GM10266 (cell line): ENCODE results near the gene PLCL1.

Source experiments
- DNase-seq: peaks from one replicate; pipeline ENCODE4 v3.0.0; 2012; ENCODE audit errors: extremely low spot score
- CTCF ChIP-seq: IDR thresholded peaks from 2 replicates; pipeline ENCODE4 v1.5.1; 2012; ENCODE audit warnings: mild to moderate bottlenecking, low read depth; ENCODE audit not compliant: control insufficient read depth, insufficient read depth; ENCODE audit errors: missing control alignments

PLCL1 gene

DNA sequence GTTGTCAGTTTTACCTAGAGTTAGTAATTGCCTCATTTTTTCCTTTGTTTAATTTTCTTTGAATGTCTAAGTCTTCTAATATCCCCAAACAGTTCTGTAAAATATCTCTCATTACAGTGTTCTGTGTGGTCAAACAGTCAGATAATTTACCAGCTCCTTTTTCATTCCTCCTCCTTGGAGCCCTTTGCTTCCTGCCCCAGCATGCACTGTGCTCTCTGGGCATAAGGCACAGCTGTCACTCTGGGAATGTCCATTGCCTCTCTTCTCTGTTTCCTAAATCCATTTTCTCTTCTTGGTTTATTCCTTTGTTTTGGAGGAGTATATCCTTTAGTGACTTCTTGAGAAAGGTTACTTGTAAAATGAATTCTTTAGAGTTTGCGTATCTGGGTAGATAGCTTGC is 139.3 kb downstream of the PLCL1 start:
- TF ChIP-seq CTCF: no peak
- no peak for DNase-seq

GRCh38 chr2:197944416-197945096 is 140.2 kb downstream of the PLCL1 start:
- no peak for DNase-seq
- TF ChIP-seq CTCF: no peak

GRCh38 chr2:197946562-197946961 is 142.2 kb downstream of the PLCL1 start:
- DNase-seq: no peak
- TF ChIP-seq CTCF: no peak

- TF ChIP-seq CTCF: no peak
- no peak for DNase-seq
Measured at GRCh38 chr2:197947219-197947757, 142.9 kb downstream of the PLCL1 start.

- no peak for TF ChIP-seq CTCF
Measured at GRCh38 chr2:197949224-197949623, 144.8 kb downstream of the PLCL1 start.

GRCh38 chr2:197950006-197950405 is 145.6 kb downstream of the PLCL1 start:
- DNase-seq: no peak
- TF ChIP-seq CTCF: no peak

More at GRCh38 chr2:197949224-197949623, 144.8 kb downstream of the PLCL1 start:
- DNase-seq: no peak

DNA sequence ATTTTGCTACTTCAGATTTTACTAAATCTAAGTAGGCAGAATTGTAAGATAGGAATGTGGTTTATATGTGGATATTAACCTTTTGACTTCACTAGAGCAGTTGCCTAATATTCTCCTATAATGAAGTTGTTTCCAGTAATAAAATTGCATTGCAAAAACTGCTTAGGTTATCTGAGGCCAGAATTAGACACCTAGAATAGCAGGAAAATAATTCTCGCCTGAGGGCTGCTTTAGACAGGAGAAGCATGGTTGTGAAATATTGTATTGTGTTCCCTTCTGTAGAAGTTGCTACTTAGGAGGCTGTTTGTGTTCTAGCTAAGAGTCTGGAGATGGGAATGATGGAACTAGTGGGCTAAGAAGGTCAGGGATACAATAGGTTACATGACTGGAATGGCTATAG is 146.3 kb downstream of the PLCL1 start:
- no peak for DNase-seq
- no peak for TF ChIP-seq CTCF
